ENCODE data around the gene MEMO1.
A peak's percentile ranks its signal among the peaks of the same experiment; 100 is the strongest.
"Not testable (repeated sequence)": the region's sequence is repeated elsewhere in the genome, so short reads cannot be mapped to it uniquely, and the experiment has no call there.

MEMO1 gene

GRCh38 chr2:32010670-32011484 lies at the start of gene MEMO1:
Gene MEMO1, minus strand, starts transcription at chr2:32011008. Its CDS starts 761 bp downstream, at chr2:32010247.
- peak; percentile 81 for DNase-seq (ENCODE audit: low read depth)
- H3K4me3 ChIP-seq (ENCODE audit: low read length) = peak within 1 kb of the TSS; percentile 82
- no peak for TF ChIP-seq CTCF (conservative IDR thresholded peaks at IDR 0.05; ENCODE audit: low read depth, low read length)

- no peak for TF ChIP-seq CTCF (conservative IDR thresholded peaks at IDR 0.05; ENCODE audit: low read depth, low read length)
- no peak for DNase-seq (ENCODE audit: low read depth)
- H3K4me3 ChIP-seq (ENCODE audit: low read length) = no peak overlapping the region
Measured at GRCh38 chr2:32060266-32060665, 49.5 kb upstream of the MEMO1 start.

- no peak for TF ChIP-seq CTCF (conservative IDR thresholded peaks at IDR 0.05; ENCODE audit: low read depth, low read length)
- DNase-seq (ENCODE audit: low read depth) = no peak
- no peak overlapping the region for H3K4me3 ChIP-seq (ENCODE audit: low read length)
Measured at GRCh38 chr2:32058130-32058529, 47.3 kb upstream of the MEMO1 start.

- H3K4me3 ChIP-seq (ENCODE audit: low read length); DNase-seq (ENCODE audit: low read depth): not testable (repeated sequence)
Measured at GRCh38 chr2:32054583-32054982, 43.8 kb upstream of the MEMO1 start.

- no peak for DNase-seq (ENCODE audit: low read depth)
- H3K4me3 ChIP-seq (ENCODE audit: low read length) = no peak overlapping the region
- TF ChIP-seq CTCF (conservative IDR thresholded peaks at IDR 0.05; ENCODE audit: low read depth, low read length) = no peak
Measured at GRCh38 chr2:32051836-32052439, 41.1 kb upstream of the MEMO1 start.

- no peak for DNase-seq (ENCODE audit: low read depth)
- H3K4me3 ChIP-seq (ENCODE audit: low read length) = no peak overlapping the region
- TF ChIP-seq CTCF (conservative IDR thresholded peaks at IDR 0.05; ENCODE audit: low read depth, low read length) = no peak
Measured at GRCh38 chr2:32043561-32043960, 32.8 kb upstream of the MEMO1 start.

GRCh38 chr2:32039447-32040219 lies 28.8 kb upstream of the MEMO1 start, which contains the start of gene DPY30:
Gene DPY30, minus strand, starts transcription at chr2:32039805. Its CDS starts 349 bp downstream, at chr2:32039456.
- peak within 1 kb of the TSS; percentile 95 for H3K4me3 ChIP-seq (ENCODE audit: low read length)
- peak; percentile 70 for DNase-seq (ENCODE audit: low read depth)
- TF ChIP-seq CTCF (conservative IDR thresholded peaks at IDR 0.05; ENCODE audit: low read depth, low read length) = no peak

GRCh38 chr2:32034198-32034887 lies 23.5 kb upstream of the MEMO1 start:
- H3K4me3 ChIP-seq (ENCODE audit: low read length); DNase-seq (ENCODE audit: low read depth): not testable (repeated sequence)

GRCh38 chr2:32018789-32019482 lies 8.1 kb upstream of the MEMO1 start:
- not testable (repeated sequence) for H3K4me3 ChIP-seq (ENCODE audit: low read length); DNase-seq (ENCODE audit: low read depth)

Data from retinal pigment epithelial cell (primary cell).